8988T (cell line): Measurements from ENCODE around the gene BOK.
"Not testable (repeated sequence)": the region's sequence is repeated elsewhere in the genome, so short reads cannot be mapped to it uniquely, and the experiment has no call there.

Experiments used
- DNase-seq: peaks from one replicate; pipeline ENCODE4 v3.0.0; 2011

The BOK gene, protein sequence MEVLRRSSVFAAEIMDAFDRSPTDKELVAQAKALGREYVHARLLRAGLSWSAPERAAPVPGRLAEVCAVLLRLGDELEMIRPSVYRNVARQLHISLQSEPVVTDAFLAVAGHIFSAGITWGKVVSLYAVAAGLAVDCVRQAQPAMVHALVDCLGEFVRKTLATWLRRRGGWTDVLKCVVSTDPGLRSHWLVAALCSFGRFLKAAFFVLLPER

DNA sequence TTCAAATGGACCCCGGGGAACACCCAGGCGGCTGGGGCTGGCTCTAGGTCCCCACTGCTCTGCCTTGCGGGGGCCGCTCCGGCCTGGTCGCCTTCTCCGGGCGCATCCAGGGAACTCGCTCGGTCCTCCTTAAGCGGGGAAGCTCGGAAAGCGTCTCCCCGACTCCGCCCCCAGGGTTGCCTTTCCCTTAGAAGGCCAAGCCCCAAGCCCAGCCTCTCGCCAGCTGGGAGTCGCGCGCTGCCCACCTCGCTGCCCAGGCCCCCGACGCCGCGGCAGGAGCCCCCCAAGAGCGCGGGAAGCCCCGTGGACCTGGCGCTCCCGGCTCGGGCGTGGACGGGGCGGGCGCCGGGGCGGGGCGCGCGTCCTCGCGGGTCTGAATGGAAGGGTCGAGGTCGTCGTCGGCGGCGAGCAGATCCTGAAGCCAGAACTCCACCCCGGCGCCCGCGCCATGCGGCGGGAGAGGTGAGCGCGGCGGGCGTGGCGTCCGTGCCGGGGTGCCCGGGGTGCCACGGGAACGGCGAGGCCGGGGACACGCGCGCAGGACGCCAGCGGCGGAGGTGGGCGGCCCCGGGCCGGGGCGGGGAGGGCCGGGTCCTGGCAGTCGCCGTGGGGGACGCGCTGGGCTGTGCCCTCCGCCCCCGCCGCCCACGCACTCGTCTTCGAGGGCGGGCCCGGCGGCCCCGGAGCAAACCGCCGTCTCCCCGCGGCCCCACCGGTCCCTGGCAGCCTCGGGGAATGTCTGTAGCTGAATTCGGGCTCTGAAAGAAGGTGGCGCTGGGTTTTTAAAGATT is at the start of gene BOK:
Gene BOK, plus strand, starts transcription at position 214 of the 791 bp plus-strand sequence. CDS start 739 bp downstream, outside the sequence.
- peak; percentile 93 for DNase-seq

DNA sequence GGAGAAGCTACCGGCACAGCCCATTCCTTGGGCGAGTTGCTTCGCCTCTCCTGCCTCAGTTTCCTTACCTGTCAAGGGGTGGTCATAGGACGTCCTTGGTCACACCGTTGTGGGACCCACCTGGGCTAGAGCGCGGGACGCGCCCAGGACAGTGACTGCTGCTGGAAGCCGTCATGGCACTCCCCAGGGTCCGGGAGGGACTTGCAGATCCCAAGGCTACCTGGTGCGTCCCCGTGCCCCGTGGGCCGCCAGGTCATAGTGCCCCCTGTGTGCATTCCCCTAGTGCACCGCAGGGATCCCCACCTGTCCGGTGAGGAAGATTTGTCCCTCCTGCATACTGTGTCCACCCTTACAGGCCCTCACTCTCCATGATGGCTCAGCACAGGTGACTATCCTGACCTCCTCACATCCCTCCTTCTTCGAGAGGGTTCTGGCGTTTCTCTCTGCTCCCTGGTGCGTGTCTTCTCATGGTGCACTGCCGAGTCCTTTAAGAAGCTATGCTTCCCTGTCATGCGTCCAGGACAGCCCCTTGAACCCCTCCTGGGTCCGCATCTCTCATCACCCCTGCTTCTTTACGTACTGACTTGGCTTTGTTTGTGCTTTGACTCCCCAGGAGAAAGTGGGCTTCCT is 49.3 kb upstream of the BOK start:
- DNase-seq, result no peak

DNA sequence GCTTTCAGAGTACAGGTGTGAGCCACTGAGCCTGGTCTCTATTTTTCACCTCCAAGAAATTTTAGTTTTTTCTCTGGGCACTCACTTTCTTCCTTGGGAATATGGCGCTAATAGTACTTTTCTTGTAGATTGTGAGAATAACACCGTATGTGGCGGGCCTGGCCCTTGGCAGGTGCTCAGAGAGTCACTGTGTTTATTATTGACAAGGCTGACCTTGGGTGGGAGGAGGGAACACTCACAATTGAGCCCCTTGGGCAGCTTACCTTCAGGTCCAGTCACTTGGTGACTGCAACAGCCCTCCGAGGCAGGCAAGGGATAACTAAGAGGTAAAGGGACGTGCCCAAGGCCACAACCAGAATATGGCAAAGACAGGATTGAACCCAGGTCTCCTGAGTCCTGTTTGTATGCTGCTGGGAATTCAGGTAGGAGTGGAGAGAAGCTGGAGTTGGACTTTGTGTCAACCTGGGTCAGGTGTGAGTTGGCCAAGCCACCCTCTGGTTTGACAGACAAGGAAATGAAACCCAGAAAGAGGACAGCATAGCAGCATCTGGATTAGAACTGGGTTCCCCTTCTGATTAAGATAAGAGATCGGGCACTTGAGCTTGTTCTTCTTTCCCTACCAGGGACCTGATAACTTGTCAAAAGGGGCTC is 47.3 kb upstream of the BOK start:
- DNase-seq, result no peak

DNA sequence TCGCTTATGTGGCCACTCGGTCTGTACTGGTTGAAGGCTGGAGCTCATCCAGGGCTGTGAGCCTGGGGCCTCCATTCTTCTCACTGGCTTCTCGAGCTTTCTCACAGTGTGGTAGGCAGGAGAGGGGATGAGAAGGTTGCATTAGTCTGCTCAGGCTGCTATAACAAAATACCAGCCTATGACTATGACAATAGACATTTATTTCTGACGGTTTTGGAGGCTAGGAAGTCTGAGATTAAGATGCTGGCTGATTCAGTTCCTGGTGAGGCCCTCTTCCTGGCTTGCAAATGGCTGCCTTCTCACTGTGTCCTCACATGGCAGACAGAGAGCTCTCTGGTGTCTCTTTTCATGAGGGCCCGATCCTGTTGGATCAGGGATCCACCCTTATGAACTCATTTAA is 44.0 kb upstream of the BOK start:
- DNase-seq, result no peak

DNA sequence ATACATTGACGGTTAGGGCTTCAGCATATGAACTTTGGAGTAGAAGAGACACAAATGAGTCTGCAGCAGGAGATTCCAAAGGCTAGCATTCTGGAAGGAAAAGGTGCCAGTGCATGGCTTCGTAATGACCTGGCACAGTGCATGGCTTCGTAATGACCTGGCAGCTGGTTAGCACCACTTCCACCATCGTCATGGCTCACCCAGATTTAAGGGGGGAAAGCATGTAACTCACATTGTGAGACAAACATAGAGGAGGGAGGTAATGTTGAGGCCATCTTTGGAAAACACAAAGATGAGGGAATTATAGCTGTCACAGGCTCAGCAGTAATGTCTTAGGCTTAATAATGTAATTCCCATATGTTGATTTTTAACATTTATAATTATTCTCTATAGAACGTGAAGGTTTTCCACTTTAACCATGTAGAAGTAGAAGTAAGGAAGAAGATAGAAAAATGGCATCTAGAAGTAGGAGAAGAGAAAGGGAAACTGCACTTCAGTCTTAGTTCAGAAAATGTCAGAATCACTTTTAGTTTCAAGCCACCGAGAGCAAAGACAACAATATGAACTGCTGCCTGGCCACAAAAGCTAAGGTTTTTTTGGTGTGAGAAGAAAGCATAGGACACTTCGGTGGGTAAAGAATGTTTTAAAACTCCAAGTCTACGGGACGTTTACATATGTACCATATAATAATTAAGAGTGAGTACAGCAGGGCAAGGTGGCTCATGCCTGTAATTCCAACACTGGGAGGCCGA is 43.4 kb upstream of the BOK start:
- DNase-seq, result no peak

DNA sequence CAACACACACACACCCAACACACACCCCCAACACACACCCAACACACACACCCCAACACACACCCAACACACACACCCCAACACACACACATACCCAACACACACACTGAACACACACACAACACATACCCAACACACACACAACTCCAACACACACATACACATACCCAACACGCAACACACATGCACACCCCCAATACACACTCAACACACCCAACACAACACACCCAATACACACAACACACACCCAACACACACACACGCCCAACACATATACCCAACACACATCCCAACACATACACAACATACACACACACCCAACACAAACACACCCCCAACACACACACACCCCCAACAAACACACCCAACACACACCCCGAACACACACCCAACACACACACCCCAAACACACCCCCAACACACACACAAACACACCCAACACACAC is 42.0 kb upstream of the BOK start:
- no peak for DNase-seq

DNA sequence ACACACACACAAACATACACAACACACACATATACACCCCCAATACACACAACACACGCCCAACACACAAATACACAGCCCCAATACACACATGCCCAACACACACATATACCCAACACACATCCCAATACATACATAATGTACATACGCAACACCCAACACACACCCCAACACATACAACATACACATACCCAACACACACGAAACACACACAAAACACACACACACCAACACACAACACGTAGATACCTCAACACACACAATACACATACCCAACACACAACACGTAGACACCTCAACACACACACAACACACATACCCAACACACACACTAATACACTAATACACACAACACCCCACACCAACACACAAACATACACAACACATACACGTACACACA is 41.2 kb upstream of the BOK start:
- DNase-seq, result no peak

DNA sequence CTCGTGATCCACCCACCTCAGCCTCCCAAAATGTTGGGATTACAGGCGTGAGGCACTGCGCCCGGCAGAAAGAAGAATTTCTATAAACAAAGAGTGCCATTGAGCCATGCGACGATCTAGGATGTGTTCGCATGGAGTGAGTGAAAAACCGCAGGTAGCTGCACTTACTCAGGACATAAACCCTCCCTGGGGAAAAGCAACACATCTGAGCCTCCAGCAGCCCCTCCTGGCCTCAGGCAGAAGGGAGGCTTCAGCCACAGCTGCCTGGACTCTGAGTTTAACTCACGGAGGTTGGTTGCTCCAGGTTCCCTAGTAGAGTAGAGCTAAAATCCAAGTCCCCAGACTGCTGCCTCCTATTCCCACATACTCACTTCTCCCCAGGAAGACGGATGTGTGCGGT is 38.9 kb upstream of the BOK start:
- no peak for DNase-seq

DNA sequence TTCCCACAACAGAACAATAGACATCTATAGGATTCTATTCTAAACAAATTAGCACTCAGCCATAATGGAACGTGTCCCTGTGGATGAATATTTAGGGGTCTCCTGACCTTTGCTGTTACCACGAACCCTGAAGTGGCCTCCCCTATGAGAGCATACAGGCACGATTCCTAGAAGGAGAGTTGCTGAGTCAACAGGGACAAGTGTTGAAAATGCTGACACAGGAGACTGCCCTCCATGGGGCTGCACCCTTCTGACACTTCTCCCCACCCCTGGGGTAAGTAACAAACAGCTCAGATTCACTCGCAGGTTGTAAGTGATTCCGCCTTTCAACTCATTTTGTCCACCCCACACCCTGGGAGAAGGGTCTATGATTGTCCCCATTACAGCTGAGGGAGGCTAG is 36.1 kb upstream of the BOK start:
- no peak for DNase-seq

DNA sequence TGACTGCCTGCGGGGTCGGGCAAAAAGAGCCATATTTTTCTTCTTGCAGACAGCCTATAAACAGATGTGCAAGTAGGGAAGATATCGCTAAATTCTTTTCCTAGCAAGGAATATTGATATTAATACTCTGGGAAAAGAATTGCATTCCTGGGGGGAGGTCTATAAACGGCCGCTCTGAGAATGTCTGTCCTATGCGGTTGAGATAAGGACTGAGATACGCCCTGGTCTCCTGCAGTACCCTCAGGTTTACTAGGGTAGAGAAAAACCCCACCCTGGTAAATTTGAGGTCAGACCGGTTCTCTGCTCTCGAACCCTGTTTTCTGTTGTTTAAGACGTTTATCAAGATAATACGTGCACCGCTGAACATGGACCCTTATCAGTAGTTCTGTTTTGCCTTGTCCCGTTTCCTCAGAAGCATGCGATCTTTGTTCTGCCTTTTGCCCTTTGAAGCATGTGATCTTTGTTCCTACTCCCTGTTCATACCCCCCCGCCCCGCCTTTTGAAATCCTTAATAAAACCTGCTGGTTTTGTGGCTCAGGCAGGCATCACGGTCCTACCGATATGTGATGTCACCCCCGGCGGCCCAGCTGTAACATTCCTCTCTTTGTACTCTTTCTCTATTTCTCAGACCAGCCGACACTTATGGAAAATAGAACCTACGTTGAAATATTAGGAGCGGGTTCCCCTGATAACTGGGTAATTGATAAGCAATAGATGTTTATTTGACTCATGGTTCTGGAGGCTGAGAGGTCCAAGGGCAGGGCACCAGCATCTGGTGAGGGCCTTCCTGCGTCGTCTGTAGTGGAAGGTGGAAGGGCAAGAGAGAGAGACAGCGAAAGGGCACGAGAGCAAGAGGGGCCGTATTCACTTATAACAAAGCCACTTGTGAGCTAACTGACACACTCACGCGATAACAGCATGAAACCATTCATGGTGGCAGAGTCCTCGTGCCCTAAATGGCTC is 32.4 kb upstream of the BOK start:
- not testable (repeated sequence) for DNase-seq

DNA sequence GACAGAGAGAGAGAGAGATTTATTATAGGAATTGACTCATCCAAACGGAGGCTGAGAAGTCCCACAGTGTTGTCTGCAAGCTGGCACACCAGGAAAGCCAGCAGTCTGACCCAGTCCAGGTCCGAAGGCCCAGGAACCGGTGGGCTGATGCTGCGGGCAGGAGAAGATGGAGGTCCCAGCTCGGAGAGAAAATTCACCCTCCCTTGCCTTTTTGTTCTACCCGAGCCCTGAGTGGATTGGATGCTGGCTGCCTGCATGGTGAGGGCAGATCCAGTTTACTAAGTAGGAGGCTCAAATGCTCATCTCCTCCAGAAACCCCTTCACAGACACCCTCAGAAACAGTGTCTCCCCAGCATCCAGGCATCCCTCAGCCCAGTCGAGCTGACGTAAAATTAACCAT is 28.0 kb upstream of the BOK start:
- DNase-seq, result no peak

DNA sequence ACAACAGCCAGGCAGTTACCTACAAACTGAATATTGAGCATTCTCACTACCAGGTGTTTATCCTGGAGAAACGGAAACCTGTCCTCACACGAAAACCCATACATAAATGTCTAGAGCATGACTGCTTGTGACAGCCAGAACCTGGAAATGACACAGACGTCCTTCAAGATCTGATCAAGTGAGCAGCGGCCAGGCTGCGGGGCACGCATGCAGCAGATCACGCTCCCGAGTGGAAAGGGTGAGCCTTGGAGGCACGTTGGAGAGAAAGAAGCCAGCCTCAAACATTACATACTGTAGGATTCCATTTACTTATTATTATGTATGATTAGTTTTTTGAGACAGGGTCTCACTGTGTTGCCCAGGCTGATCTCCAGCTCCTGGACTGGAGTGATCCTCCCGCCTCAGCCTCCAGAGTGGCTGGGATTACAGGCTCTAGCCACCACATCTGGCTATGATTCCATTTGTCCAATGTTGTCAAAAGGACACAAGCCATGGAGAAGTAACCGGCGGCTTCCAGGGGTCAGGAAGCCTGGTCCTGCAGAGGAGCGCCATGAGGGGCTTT is 27.3 kb upstream of the BOK start:
- no peak for DNase-seq

DNA sequence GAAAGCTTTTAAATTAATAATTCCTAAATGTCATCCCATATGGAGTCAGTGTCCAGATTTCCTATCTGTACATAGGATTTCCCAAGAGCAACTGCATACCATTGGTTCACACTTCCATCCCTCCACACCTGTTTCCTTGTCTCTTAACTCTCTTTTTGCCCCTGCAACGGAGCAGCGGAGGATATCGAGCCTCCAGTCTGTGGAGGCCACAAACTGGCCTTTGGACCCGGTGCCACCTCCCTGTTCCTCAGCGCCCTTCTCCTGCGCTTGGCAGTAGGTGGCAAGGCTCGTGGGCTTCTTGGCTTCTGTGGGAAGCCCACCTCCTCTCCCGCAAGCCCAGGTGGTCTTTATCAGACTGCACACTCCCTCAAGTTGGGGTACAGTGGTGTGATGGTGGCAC is 26.4 kb upstream of the BOK start:
- no peak for DNase-seq

DNA sequence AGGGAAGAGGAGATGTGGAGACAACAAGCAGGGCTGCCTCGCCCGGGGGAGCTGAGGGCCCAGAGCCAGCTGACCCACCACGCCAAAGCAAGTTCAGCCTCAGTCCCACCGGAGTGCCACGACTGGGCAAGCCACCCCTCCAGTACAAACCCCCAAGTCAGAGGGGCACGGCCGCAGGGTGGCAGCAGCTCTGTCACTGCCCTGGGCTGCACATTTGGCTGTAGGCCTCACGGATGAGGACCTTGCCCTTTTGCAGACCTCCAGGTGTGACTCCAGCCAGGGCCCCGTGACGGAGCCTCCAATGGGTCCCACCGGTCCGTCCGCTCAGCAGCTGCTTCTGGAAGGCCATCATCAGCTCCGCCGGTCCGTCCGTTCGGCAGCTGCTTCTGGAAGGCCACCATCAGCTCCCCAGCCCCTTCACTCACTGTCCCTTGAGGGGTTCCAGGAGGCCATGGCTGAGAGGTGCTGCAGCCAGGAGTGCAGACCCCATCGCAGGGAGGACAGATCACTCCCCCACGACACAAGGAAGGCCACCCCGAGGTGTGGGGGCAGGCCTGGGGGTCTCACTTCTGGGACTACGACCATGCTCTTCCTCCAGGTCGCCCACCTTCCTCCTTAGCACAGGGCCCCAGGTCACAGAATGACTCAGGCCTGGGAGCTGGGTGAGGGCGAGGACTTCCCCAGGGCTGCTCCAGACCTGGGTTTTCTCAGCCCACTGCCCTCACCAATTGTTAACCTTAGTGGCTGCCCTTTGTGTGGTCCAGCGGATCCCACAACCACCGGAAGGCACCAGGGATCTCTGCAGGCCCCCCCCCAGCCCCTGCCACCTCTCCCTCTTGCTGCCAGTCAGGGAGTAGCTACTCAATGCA is 25.6 kb upstream of the BOK start:
- no peak for DNase-seq

DNA sequence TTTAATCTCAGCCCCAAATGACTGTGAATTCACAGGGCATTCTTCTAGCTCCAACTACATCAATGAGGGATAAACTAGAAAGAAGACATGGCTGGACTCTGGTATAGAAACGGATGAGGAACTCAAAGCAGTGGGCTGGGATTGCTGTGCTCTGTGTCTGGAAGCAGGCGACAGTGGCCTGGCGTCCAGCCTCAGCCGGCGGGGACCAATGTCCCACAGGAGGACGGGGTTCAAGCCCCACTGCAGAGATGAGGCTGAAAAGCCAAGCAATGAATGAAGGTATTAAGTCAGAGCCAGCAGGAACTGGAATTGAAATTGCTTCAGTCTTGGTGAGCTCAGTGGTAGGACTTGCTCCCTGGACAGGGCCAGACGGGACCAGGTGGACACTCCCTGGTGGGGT is 24.3 kb upstream of the BOK start:
- DNase-seq, result no peak

DNA sequence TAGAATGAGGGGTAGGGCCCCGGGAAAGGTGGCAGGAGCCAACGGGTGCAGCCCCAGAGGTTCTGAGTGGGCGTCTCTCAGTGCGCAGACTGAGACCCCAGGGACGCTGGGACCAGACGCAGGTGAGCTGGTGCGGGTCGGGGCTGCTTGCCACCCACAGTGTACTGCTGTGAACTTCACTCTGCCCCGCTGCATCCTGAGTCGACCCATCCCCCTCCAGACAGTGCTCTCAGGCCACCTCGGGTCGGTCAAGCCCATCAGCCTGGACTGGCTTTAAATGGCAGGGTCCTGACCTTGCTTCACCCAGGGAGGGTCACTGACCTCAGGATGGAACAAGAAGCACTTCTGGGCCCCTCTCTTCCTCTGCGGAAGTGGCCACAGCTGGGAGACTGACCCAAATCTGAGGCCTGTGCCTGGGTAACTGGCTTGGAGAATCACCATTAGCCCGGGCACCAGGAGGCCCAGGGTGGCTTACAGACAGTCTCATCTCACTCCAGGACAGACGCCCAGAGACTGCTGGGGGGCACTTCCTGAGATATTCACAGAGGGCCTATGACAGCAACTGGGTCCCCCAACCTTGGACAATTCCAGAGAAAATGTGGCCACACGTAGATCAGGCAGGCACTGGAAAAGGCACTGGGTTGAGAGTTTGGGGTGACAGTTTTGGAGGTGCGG is 23.7 kb upstream of the BOK start:
- DNase-seq, result no peak

DNA sequence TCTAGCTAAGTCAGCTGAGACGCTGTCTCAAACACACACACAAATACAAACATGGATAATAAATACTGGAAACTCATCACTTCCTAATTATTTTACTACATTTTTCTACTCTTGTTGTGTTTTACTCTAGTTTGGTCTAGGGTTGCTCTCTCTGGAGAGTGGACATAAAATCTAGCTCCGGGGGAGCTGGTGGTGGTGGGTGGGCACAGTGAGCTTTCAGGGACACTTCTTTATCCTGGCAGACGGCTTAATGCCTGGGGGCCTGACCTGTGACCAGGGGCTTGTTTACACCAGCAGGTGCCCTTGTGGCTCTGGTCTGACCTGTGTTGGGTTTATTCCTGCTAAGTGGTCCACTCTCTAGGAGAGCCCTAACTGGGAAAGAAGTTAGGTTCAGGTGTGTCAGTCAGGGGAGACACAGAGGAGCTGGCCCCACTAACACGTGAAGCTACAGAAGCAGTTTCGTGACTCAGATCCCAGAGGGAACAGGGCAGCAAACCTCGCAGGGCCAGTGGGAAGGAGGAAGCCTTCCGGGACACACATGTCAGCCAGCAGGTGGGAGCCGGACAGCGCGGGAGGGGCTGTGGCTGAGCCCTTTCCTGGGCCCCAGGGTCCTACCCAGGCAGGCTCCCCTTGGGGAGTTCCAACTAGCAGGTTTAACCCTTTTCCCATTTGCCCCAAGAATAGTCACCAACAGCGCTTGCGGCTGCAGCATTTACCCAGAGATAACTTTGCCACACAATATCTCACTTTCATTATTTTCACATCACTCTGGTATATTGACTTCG is 22.5 kb upstream of the BOK start:
- DNase-seq, result no peak

DNA sequence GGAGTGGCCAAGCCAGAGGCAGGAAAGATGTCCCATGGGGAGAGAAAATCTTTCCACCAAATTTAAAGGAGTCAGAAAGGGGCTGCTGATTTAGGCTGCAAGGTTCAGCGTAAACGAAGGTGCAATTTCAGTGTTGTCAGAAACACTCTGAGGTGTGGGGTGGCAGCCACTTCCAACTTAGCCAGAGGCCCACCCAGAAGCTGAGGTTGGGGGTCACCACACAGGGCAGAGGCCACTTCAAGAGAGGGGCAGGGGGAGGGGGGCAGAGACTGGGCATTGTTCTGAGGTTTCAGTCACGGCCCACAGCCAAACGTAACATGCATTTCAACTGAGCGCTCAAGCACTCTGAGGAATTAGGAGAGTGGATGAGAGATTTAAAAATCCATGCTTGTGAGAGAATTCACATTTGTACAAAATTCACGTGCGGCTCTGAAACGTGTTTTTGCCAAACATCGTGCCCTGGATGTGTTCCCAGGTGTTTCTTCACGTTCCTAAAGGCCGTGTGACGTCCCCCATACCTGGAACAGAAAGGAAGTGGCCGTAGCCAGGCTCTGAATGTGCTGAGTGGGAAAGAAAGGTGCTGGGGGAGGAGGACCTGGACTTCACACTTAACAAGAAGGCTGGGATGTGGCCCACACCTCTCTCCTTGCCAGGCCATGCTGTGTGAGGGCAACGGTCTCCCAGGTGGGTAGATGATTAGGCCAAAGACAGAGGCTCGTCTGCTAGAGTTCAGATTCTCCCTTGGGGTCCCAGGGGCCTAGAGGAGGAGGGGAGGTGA is 19.5 kb upstream of the BOK start:
- DNase-seq, result no peak
